ENCODE results near the gene GCN1.

The GCN1 gene

DNA sequence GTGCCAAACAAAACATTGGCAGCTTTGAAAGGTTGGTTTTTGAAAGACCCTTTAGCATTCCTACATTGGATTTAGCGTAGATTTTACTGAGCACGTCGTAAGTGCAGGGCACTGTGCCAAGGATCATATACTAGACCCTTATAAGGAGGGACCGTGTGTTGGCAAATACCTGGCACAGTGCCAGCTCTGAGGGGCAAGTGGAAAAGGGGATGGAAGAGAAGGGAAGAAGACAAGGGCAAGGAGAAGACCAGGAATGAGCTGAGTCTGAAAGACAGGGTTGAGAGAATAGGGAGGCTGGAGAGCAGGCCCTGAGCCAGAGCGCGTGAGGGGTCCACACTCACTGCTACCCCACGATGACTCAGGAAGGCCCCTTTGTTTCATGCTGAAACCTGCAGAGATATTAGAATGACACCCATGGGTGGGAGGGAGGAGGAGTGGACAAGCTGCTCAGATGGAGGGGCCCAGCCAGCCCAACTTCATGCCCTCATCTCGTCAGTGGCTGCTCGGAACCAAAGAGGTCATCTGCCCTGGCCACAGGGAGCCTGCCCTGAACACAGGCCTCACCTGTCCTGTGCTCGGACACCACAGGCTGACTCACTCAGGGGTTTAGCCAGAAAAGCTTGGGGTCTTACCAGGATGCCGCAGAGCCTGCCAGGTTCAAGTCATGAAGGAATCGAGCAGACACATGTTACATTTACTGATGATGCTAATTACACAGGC is 103.0 kb downstream of the GCN1 start:
- DNase-seq (ENCODE audit: low read depth) = no peak

DNA sequence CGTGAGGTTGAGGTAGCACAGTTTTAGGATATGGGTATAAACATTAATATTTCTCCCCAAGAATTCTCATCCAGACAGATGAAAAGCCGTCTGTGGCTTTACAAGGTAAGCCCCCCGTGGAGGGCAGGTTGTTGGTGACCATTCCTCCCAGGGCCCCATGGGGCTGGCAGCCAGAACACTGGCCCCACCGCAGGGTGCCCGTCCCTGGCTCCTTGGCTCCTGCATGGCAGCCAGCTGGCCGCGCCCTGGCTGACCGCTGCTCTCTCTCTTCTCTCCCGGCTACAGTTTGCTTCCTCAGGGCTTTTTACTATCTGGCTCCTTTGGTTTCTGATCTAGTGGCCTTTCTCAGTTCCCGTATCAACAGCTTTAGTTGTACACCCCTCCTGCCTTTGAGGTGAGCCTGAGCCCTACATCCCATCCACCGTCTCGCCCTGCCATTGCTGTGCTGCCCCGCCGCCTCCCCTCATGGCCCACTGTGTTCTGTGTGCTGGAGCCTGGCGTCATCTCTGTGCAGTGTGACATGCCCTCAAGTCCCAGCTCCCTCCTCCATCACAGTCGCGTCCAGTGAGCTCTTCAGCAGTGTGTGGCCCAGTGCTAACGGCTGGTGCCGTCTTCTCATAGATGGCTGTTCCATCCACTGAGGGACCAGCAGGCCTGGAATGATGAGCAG is 103.8 kb downstream of the GCN1 start:
- DNase-seq (ENCODE audit: low read depth) = no peak

DNA sequence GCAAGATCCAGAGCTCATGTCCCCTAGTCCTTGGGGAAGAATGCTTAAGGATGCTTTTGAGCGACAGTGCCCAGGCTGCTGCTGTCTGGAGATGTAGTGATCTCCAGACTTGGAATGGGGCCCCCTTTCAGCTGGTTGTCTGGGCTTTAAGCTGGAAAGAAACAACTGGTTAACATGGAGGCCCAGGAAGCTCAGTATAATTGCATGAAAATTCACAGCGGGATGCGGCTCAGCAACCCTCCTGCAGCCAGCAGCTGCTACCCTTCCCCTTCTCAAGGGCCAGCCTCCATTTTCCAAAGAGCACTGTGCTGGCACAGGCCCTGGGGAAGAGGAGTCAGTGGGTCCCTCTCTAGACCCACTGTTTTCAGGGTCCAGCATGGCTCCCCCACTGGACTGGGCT is 104.3 kb downstream of the GCN1 start:
- no peak for DNase-seq (ENCODE audit: low read depth)

DNA sequence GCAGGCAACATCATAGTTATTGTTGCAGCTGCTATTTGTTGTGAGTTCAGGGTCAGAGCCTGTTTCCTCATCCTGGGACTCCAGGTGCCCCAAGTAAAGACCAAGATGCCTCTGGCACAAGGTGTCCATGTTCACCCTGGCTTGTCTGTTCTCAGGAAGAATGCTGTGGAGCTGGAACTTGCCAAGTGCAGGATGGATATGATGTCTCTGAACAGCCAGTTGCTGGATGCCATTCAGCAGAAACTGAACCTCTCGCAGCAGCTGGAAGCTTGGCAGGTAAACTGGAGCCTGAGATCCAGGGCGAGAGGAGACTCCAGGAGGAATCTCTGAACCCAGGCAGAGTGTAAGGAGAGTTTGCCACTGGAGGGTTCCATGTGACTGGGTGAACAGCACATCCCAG is 104.7 kb downstream of the GCN1 start:
- DNase-seq (ENCODE audit: low read depth) = no peak

DNA sequence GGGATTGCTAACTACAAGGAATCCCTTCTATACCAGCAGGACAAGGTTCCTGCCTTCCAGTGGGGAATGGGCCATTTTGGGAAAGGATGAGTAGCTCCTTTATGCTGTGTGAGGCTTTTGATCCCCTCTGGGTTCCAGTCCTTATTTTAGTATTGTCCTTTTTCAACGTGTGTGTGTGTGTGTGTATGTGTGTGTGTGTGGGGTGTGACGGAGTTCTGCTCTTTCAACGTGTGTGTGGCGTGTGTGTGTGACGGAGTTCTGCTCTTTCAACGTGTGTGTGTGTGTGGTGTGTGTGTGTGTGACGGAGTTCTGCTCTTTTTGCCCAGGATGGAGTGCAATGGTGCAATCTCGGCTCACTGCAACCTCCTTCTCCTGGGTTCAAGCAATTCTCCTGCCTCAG is 105.4 kb downstream of the GCN1 start:
- DNase-seq (ENCODE audit: low read depth) = no peak

DNA sequence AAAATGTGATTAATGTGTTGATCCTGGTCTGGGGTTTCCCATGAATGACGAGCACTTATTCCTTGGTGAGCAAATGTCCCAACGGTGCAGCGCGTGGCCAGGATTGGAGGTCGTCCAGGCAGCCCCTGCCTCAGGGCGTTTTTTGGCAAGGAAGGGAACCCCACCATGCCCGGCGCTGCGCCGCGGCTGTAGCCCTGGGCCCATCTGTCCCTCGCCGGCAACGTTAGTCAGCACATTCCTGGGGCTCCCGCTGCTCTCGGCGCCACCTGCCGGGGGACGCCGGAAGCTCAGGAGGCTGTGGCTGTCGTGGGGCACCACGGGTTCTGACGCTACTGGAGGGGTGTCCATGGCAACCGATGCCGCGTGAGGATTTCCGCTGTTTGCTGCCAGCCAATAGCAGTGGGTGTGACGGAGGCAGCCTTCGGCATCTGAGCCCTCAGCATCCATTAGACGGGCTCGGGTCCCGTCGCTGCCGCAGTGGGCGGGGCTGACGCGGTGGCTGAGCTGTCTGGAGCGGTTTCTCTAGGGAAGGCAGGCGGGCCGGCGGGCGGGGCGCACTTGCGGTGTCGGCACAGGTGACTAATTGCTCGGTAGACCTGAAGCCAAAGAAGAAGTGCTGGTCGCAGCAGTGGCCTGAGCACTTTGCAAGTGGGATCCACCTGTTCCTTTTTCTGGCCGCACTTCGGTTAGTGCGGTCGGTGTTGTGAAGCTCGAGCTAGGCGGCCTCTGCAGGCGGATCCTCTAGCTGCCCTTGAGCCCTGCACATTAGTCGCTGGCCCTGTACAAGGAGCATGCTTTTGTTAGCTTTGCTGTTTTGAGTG is 107.5 kb downstream of the GCN1 start:
- DNase-seq (ENCODE audit: low read depth) = peak; percentile 97

DNA sequence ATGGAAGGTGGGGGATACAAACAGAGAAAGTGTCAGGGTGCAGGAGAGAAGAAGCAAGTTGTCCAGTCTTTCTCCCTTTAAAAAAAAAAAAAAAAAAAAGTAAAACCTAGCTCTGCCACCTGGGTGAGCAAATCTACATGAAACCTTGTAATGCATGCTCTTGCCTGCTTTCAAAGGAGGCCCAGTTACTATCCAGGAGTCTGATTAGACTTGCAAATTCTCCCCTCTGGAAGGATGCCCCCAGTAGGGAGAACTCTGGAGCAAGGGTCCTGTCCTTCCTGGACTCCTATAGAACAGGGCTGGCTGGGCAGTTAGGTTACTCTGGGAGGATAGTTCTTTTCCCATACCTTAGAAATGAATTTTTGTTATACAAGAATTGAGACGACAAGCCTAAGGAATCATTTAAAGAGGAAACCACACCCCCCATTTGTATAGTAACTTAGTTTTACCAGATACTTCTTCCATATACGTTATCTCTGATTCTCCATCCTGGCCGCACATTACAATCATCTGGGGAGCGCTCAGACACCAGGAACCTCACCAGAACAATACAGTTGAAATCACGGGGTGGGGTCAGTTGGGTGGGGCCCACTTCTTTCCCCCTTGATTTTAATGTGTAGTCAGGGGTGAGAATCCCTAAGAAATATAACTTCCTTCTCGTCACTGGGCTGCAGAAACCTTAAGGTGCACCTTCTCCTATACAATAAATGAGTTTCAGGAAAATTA is 108.4 kb downstream of the GCN1 start:
- no peak for DNase-seq (ENCODE audit: low read depth)

DNA sequence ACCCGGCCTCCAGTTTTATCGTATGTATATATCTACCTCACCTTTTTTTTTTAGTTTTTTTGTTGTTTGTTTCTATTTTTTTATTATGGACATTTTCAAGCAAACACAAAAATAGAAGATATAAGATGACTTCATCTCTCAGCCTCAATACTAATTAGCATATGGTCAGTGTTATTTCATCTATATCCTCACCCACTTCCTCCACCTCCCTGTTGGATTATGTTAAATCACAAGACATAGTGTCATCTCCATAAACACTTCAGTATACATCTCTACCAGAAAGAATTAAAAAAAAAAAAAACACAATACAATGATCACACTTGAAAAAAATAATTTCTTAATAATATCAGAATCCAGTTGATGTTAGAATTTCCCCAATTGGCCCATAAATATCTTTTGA is 112.9 kb downstream of the GCN1 start:
- DNase-seq (ENCODE audit: low read depth) = no peak

DNA sequence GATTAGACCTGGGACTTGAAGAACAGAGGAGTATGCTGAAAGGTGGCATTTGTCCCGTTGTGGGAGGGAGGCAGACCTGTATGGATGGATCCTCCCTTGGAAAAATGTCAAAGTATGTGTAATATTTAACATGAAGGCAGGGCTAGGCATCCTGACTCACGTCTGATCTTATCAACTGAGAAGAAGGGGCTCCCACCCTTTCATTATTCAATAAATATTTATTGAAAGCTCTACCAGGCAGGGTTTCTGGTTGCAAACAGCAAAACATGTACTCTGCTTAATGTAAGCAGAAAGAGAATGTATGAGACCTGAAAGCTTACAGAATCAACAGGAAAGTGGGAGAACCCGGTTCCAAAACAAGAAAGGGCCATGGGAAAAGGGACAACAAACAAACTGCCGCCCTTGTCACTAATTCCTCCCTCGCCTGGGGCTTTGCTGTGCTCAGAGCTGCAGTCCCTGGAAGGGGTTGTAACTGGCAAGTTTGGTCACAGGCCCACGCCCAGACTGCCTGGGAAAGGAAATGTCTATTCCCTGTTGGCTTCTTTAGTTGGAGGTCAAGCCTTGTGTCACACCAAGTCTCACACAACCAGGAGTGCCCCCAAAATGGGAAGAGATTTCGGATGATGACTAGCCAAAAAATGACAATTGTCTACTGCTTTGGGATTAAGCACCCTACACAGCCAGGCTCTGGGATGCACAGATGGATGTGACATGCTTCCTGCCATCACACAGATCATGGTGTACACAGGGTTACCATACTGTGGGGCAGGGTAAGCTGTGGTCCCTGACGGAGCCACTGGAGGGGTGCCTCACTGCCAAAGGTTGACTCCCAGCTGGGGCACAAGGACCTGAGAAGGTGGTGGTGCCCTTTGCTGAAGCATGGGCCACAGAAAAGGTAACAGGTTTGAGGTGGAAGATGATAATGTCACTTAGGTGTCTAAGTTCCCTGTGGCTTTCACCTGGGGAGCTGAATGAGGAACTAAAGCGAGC is 114.8 kb downstream of the GCN1 start:
- no peak for DNase-seq (ENCODE audit: low read depth)

DNA sequence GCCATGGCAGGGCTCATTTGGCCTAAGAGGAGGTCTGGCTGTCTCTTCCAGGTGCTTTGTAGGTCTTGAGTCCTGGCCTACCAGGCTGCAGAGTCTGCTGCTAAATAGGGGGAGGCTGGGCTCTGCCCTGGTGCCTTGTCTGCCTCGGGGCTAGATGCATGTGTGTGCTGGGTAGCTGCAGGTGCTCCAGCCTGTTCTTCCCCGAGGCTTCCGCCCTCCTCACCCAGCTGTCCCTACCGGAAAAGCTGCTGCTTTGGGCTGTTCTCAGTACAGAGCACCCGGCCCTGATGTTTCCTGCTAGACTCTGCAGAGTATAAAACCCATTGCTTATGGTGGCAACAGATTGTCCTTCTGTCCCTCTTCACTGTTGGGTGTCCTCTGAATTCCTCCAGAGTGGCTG is 115.6 kb downstream of the GCN1 start:
- no peak for DNase-seq (ENCODE audit: low read depth)

DNA sequence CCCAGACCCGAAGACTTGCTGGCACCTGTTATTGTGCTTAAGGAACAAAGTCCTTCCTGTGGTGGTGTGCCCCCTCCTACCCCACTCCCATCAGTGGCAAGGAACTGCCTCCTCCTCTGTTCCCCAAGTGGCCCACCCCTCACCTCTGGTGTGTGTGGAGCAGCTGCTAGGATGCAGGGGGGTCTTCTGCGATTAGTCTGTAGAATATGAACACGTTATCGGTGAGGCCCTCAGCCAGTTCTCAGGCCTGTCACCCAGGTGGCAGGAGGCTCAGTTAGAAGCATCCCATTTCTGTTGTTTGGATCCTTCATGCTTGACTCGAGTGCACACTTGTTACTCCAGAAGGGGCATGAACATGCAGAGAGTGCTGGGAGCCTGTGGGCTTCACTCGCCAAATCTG is 117.3 kb downstream of the GCN1 start:
- DNase-seq (ENCODE audit: low read depth) = no peak

All from fibroblast of the conjunctiva (primary cell).